Left ventricle myocardium superior (tissue), 1 donor: ENCODE measurements around the gene SMIM11. TPM values are rescaled to one million over a fixed set of nuclear protein-coding genes. Genes with fewer than 3 reads are reported as not detected.
"Not testable (repeated sequence)": the region's sequence is repeated elsewhere in the genome, so short reads cannot be mapped to it uniquely, and the experiment has no call there.

Source experiments
- ATAC-seq: fragments of 200-7000 bp; cut with Tn5 transposase; one replicate; pipeline ENCODE4 v1.9.1; 2020; ENCODE audit warnings: mild to moderate bottlenecking, moderate library complexity
- DNase-seq: peaks from one replicate; pipeline ENCODE4 v3.0.0-alpha.2; 2020
- intact Hi-C: fragments of 100-400 bp; cut with micrococcal nuclease; formaldehyde crosslinking; loops from one replicate; pipeline ENCODE4 v1.11.0; 2022
- total RNA-seq: library from RNA; stranded (reverse); fragmentation: NEBNext Ultra II Directional; extraction: Animal tissue kit (Norgen Biotek cat#: 25700); gene quantifications from one replicate; pipeline ENCODE4 v1.2.1, GENCODE V29; 2021
- donor health status: DM: no; HTN: yes; CAD: no; lungs with severe emphysema.

Gene SMIM11
- total RNA-seq, 1 donor from 2014 or later = 5.2 TPM

- DNase-seq (peak; percentile 62), ATAC-seq (peak; percentile 84)
- intact Hi-C loops = no loop called here
Observed at GRCh38 chr21:34351786-34352241, 23.5 kb upstream of the SMIM11 start.

GRCh38 chr21:34352556-34352955 is 22.8 kb upstream of the SMIM11 start:
- ATAC-seq (no peak), DNase-seq (no peak)
- intact Hi-C loops = no loop called here

- intact Hi-C loops = no loop called here
- DNase-seq (no peak), ATAC-seq (no peak)
Observed at GRCh38 chr21:34353182-34353581, 22.1 kb upstream of the SMIM11 start.

- DNase-seq = no peak
- ATAC-seq = peak; percentile 87
- intact Hi-C loops = no loop called here
Observed at GRCh38 chr21:34354836-34355235, 20.5 kb upstream of the SMIM11 start.

GRCh38 chr21:34355570-34355969 is 19.7 kb upstream of the SMIM11 start:
- ATAC-seq = no peak
- intact Hi-C loops = no loop called here
- DNase-seq = no peak

GRCh38 chr21:34357889-34358288 is 17.4 kb upstream of the SMIM11 start:
- intact Hi-C loops = no loop called here
- no peak for DNase-seq
- ATAC-seq = no peak

- ATAC-seq = no peak
- intact Hi-C loops = no loop called here
- DNase-seq = no peak
Observed at GRCh38 chr21:34358866-34359265, 16.4 kb upstream of the SMIM11 start.

GRCh38 chr21:34360488-34361241 is 14.6 kb upstream of the SMIM11 start:
- DNase-seq (no peak), ATAC-seq (no peak)
- intact Hi-C loops = no loop called here

GRCh38 chr21:34362136-34362444 is 13.2 kb upstream of the SMIM11 start:
- intact Hi-C loops = no loop called here
- DNase-seq (no peak), ATAC-seq (no peak)

GRCh38 chr21:34362670-34363069 is 12.6 kb upstream of the SMIM11 start:
- no peak for DNase-seq
- intact Hi-C loops = no loop called here
- ATAC-seq = no peak

GRCh38 chr21:34363733-34364132 is 11.6 kb upstream of the SMIM11 start, which contains the start of gene KCNE2:
TSS of gene KCNE2 (plus strand) at chr21:34364006. CDS start at chr21:34370479, 6,473 bp downstream.
- intact Hi-C loops = no loop called here
- ATAC-seq (no peak), DNase-seq (no peak)

GRCh38 chr21:34364921-34365320 is 10.4 kb upstream of the SMIM11 start:
- ATAC-seq (no peak), DNase-seq (no peak)
- intact Hi-C loops = no loop called here

- intact Hi-C loops = no loop called here
- ATAC-seq = no peak
- no peak for DNase-seq
Observed at GRCh38 chr21:34365809-34366208, 9.5 kb upstream of the SMIM11 start.

GRCh38 chr21:34367320-34367935 is 7.9 kb upstream of the SMIM11 start:
- intact Hi-C loops = no loop called here
- ATAC-seq (peak; percentile 63), DNase-seq (no peak)

- ATAC-seq (no peak), DNase-seq (no peak)
- intact Hi-C loops = no loop called here
Observed at GRCh38 chr21:34369741-34370140, 5.6 kb upstream of the SMIM11 start.

GRCh38 chr21:34372321-34372720 is 3.0 kb upstream of the SMIM11 start:
- ATAC-seq = no peak
- DNase-seq = no peak
- intact Hi-C loops = no loop called here

- DNase-seq, intact Hi-C loops: not testable (repeated sequence)
- ATAC-seq = peak; percentile 54
Observed at GRCh38 chr21:34374462-34374861, 845 bp upstream of the SMIM11 start.

GRCh38 chr21:34375619-34375972 is 289 bp downstream of the SMIM11 start:
- peak; percentile 65 for ATAC-seq
- intact Hi-C loops, DNase-seq: not testable (repeated sequence)

- ATAC-seq, DNase-seq, intact Hi-C loops: not testable (repeated sequence)
Observed at GRCh38 chr21:34383138-34383537, 7.8 kb downstream of the SMIM11 start.

GRCh38 chr21:34383724-34384415 is 8.6 kb downstream of the SMIM11 start:
- ATAC-seq, intact Hi-C loops, DNase-seq: not testable (repeated sequence)
